Effector memory CD8-positive, alpha-beta T cell (primary cell): Measurements from ENCODE around the gene PRCC.

Experiments used
- ATAC-seq: fragments of 150-1000 bp; cut with Tn5 transposase; replicated peaks from 2 replicates; pipeline ENCODE4 v1.10.0; 2021; ENCODE audit warnings: mild to moderate bottlenecking, moderate library complexity
- DNase-seq, 3 experiments: peaks; one replicate each; pipeline ENCODE4 v3.0.0; 2021
- H3K27ac Mint-ChIP-seq, 2 donors: one replicate each; pipeline ENCODE4 v1.8.0; 2022; ENCODE audit warnings: mild to moderate bottlenecking in 2 of 2, mixed read lengths in 2 of 2, moderate library complexity in 2 of 2
- H3K27me3 Mint-ChIP-seq, 2 donors: one replicate each; pipeline ENCODE4 v1.8.0; 2022; ENCODE audit warnings: mixed read lengths in 2 of 2
- H3K36me3 Mint-ChIP-seq: one replicate; pipeline ENCODE4 v1.8.0; 2022; ENCODE audit warnings: mild to moderate bottlenecking, moderate library complexity, mixed read lengths; ENCODE audit not compliant: insufficient read depth
- H3K4me1 Mint-ChIP-seq, 2 donors: one replicate each; pipeline ENCODE4 v1.8.0; 2022; ENCODE audit warnings: low read depth in 2 of 2, mixed read lengths in 2 of 2
- H3K4me3 Mint-ChIP-seq, 2 donors: one replicate each; pipeline ENCODE4 v1.8.0; 2022; ENCODE audit warnings: mild to moderate bottlenecking in 2 of 2, mixed read lengths in 2 of 2, moderate library complexity in 2 of 2
- H3K9me3 Mint-ChIP-seq, 2 donors: one replicate each; pipeline ENCODE4 v1.8.0; 2022; ENCODE audit warnings: mixed read lengths in 2 of 2

Gene PRCC

GRCh38 chr1:156845953-156846545 lies 78.7 kb downstream of the PRCC start:
- Mint-ChIP-seq H3K36me3 (no peaks in the 10 kb centered on the region), H3K9me3 (no peaks in the 10 kb centered on the region), H3K4me1 (peaks cover 22 to 23% of the 10 kb centered on the region in 2 donors), H3K27me3 (peaks cover 40 to 74% of the 10 kb centered on the region in 2 donors), H3K4me3 (peak overlapping the region in 1 of 2 donors; percentile 0), H3K27ac (no peak overlapping the region)
- no peak for ATAC-seq
- DNase-seq = no peak

GRCh38 chr1:156846643-156847042 lies 79.3 kb downstream of the PRCC start:
- ATAC-seq (no peak), DNase-seq (no peak)
- peaks cover 38 to 68% of the 10 kb centered on the region in 2 donors for H3K27me3 Mint-ChIP-seq
- H3K4me3 Mint-ChIP-seq = no peak overlapping the region
- H3K4me1 Mint-ChIP-seq = peaks cover 22 to 23% of the 10 kb centered on the region in 2 donors
- H3K9me3 Mint-ChIP-seq = no peaks in the 10 kb centered on the region
- H3K36me3 Mint-ChIP-seq = no peaks in the 10 kb centered on the region
- H3K27ac Mint-ChIP-seq = no peak overlapping the region

GRCh38 chr1:156847591-156848460 lies 80.5 kb downstream of the PRCC start:
- ATAC-seq (no peak), DNase-seq (no peak)
- Mint-ChIP-seq H3K9me3 (no peaks in the 10 kb centered on the region), H3K27ac (peak overlapping the region in 1 of 2 donors; percentile 52), H3K4me3 (peak overlapping the region in 1 of 2 donors; percentile 59), H3K36me3 (no peaks in the 10 kb centered on the region), H3K27me3 (peaks cover 27 to 57% of the 10 kb centered on the region in 2 donors), H3K4me1 (peaks cover 22 to 23% of the 10 kb centered on the region in 2 donors)

- Mint-ChIP-seq H3K36me3 (no peaks in the 10 kb centered on the region), H3K9me3 (no peaks in the 10 kb centered on the region), H3K27ac (peak overlapping the region in 1 of 2 donors; percentile 13), H3K4me1 (peaks cover 22 to 23% of the 10 kb centered on the region in 2 donors), H3K27me3 (peaks cover 24 to 49% of the 10 kb centered on the region in 2 donors), H3K4me3 (peak overlapping the region; percentile 49 to 59)
- peak; percentile 44 to 48 (median 47) for DNase-seq
- peak; percentile 86 for ATAC-seq
Measured at GRCh38 chr1:156848461-156849150, 81.3 kb downstream of the PRCC start.

GRCh38 chr1:156849151-156849496 lies 81.8 kb downstream of the PRCC start:
- Mint-ChIP-seq H3K27me3 (peaks cover 20 to 44% of the 10 kb centered on the region in 2 donors), H3K36me3 (no peaks in the 10 kb centered on the region), H3K4me1 (peaks cover 20% of the 10 kb centered on the region in 2 donors), H3K9me3 (no peaks in the 10 kb centered on the region), H3K4me3 (peak overlapping the region; percentile 49 to 59), H3K27ac (no peak overlapping the region)
- ATAC-seq (no peak), DNase-seq (no peak)
